ENCODE data around the gene SLC9A9.

Gene SLC9A9

GRCh38 chr3:143245692-143246091 lies 602.6 kb downstream of the SLC9A9 start:
- no peak for DNase-seq (ENCODE audit: low read depth)

GRCh38 chr3:143244516-143245063 lies 603.7 kb downstream of the SLC9A9 start:
- DNase-seq (ENCODE audit: low read depth): no peak

DNA sequence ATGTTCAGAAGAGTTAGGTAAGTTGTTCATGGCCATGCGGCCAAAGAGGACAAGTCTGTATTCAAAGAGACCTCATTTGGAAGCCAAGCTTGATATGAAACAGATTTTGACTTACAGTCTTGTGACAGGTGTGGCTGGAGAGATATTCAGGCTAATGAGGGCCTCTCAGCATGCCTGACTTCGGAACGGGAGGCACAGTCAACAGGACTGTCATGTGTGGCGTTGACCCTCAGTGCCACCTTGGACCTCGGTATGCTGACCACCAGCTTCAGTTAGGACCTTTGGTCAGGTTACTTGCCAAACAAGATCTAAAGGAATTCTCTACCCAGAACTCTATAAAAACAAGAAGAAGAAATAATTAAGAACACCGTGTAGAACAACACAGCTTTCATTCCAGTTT lies 604.6 kb downstream of the SLC9A9 start:
- DNase-seq (ENCODE audit: low read depth): no peak

GRCh38 chr3:143242691-143243090 lies 605.6 kb downstream of the SLC9A9 start:
- no peak for DNase-seq (ENCODE audit: low read depth)

- no peak for DNase-seq (ENCODE audit: low read depth)
These were observed 606.2 kb downstream of the SLC9A9 start for GRCh38 chr3:143242101-143242500.

DNA sequence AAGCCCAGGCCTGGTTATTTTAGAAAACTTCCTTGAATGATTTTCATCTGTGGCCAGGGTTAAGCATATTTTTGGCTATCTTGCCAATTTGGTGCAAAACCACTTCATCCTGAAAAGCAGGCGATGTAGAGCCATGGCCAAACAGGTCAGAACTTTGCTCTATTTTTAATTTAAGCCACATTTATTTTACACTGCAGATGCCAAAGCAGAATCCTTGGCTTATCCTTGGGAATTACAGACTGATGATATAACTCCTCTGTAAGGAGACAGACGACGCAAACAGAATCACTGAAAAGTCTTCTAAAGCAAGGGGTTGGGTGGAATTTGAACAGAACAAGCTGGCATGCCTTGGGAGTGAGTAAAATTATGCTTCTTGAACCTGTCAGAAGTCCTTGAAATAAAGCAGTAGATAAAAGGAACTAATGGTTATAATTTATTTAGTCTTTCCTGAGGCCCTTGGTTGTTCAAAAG lies 606.8 kb downstream of the SLC9A9 start:
- DNase-seq (ENCODE audit: low read depth): peak; percentile 30

GRCh38 chr3:143240886-143241285 lies 607.4 kb downstream of the SLC9A9 start:
- DNase-seq (ENCODE audit: low read depth): no peak

- DNase-seq (ENCODE audit: low read depth): no peak
These were observed 609.2 kb downstream of the SLC9A9 start for GRCh38 chr3:143239031-143239430.

- DNase-seq (ENCODE audit: low read depth): no peak
These were observed 611.1 kb downstream of the SLC9A9 start for GRCh38 chr3:143237077-143237627.

- DNase-seq (ENCODE audit: low read depth): no peak
These were observed 611.9 kb downstream of the SLC9A9 start for GRCh38 chr3:143236226-143236964.

- DNase-seq (ENCODE audit: low read depth): no peak
These were observed 612.6 kb downstream of the SLC9A9 start for GRCh38 chr3:143235614-143236204.

- no peak for DNase-seq (ENCODE audit: low read depth)
These were observed 613.7 kb downstream of the SLC9A9 start for GRCh38 chr3:143234526-143234925.

DNA sequence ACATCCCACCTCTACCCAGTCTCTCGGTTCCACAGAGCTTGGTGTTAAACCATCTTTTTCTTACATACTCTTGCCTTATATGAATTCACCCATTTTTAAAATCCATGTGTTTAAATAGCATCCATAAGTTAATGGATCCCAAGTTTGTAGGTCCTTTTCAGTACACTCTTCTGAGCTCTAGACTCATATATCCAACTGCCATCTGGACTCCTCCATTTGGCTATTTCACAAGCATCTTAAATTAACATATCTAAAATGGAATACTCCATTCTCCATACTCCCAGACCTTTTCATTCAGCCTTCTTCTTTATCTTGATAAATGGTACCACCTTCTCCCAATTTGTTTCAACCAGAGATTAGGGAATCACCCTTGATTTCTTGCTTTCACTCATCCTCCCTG lies 615.3 kb downstream of the SLC9A9 start:
- DNase-seq (ENCODE audit: low read depth): no peak

DNA sequence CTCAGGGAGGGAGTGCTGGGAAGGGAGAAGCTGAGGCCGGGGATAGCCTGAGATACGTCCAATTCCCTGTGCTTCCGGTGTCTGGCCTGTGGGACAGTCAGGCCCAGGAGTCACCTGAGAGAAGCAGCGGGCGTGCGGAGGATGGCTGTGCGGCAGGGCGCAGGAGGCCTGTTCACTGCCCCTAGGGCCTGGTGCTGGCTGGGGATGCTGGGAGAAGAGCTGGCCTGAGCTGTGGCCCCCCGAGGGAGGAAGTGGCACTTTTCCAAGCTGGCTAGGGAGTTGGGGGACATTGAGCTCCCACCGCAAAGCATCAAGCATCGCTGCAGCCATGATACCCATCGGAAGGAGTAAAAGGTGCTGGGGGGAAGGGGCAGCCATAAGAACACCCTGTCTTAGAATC lies 619.9 kb downstream of the SLC9A9 start:
- DNase-seq (ENCODE audit: low read depth): no peak

DNA sequence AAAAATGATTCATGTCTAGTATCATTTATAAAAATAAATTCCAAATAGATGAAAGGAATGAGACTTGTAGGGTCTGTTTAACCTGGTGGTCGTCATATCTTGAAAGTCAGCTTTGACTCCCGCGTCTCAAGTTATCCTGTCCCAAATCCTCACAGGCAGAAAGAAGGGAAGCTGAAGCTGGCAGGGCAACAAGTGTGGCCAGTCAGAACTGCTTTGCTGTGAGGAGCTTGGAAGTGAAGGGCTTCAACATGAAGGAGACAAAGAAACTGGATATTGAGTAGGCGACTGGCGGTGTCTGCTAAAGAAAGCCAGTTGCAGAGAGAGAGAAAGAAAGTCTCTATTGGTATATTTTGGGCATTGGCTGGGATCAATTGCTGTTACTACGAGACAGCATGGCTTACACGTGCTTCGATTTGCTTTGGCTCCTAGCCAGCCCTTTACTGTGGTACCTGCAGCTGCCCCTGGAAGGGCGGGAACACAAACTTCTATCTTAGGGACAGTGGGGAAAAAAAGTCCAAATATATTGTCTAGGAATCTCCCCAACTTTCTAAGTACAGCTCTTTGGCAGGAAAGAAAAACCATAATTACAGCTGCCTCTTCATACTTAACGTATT lies 621.5 kb downstream of the SLC9A9 start:
- no peak for DNase-seq (ENCODE audit: low read depth)

- DNase-seq (ENCODE audit: low read depth): no peak
These were observed 623.6 kb downstream of the SLC9A9 start for GRCh38 chr3:143224716-143225115.

DNA sequence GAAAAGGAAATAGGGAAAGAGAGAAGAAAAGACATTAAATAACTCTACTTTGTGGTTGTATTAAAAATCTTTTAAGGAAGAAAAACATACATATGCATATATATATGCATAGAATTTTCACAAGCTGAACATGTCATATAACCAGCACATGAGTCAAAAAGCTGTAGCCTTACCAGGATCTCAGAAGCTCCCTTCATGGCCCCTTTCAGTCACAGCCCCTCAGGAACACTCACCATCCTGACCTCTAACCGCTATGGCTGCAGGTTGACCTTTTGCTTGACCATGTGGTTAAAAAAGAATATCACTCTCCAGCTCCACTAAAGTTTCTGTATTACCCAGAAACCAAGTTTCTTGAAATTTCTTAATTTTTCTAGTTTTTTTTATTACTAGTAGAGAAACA lies 625.3 kb downstream of the SLC9A9 start:
- no peak for DNase-seq (ENCODE audit: low read depth)

- no peak for DNase-seq (ENCODE audit: low read depth)
These were observed 625.8 kb downstream of the SLC9A9 start for GRCh38 chr3:143222505-143222904.

- no peak for DNase-seq (ENCODE audit: low read depth)
These were observed 626.8 kb downstream of the SLC9A9 start for GRCh38 chr3:143221446-143221845.

DNA sequence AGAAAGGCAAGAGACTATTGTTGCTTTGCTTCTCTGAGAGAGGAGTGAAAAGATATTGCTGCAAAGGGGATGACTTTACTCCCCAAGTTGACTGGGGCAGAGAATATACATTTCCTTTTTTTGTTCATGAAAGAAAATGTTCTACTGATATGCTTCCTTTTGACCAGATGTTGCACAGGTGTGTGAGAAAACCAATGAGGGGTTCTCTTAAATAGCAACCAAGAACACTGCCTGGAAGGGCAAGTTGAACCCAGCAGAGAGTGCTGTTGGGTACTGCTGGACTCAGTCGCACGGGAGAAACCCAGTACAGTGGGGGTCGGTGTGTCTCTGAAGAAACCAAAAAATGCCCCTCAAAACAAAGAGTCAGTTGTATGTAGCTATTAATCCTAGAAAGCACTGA lies 627.5 kb downstream of the SLC9A9 start:
- no peak for DNase-seq (ENCODE audit: low read depth)

DNA sequence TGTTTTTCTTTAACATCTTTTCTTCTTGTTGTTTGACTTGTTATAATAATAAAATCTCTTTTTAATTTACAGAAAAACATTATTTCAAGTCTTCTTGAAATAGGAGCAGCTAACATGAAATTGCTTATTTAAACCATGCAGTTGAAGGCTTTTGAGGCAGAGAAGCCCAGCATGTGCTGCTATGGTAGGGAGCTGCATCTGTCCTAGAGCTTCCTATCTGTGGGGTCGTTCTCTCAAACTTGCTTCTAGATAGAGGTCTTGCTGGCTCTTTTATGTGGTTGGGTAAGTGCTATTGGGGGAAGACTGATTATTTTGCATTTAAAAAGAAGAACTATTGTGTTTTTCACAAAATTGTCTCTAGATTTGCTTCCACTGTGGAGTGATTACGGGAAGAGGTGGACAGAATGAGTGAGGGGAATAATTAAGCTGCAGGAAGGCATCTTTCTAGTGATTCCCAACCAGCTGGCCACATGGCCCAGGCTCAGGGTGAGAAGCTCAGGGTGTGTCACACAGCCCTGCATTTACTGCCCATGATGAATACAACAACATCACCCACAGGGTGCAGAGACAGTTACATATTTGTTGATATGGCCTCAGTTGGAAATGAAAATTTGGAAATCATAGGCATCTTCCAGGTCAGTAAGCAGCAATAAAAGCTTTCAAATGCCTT lies 630.0 kb downstream of the SLC9A9 start:
- no peak for DNase-seq (ENCODE audit: low read depth)

DNA sequence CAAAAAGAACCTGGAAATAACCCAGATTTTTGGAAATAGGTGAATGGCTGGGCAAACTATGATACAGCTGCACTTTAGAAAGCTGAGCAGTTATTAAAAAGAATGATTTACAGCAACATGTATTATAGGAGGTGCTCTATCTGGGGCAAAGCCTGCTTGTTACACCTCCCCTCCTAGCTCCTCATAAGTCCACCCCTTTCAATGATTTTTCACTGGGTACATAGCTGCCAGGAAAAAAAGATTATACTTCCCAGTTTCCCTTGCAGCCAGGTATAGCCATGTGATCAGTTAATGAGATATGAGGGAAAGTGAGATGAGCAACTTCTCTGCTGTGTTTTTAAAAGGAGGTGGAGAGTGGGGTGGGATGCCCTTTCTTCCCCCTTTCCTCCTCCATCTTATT lies 631.0 kb downstream of the SLC9A9 start:
- DNase-seq (ENCODE audit: low read depth): no peak
